Measurements from ENCODE around the gene DIAPH2. TPM values are rescaled to one million over a fixed set of nuclear protein-coding genes. Genes with fewer than 3 reads are reported as not detected.

The DIAPH2 gene
- total RNA-seq, 1 donor from 2014 or later = 12.3 TPM

- no peaks in the 10 kb centered on the region for H3K27me3 ChIP-seq (ENCODE audit: control insufficient read depth, insufficient read depth, low read length)
- no peak overlapping the region for H3K4me3 ChIP-seq (ENCODE audit: low read depth, low read length)
- TF ChIP-seq, protein P1, sequence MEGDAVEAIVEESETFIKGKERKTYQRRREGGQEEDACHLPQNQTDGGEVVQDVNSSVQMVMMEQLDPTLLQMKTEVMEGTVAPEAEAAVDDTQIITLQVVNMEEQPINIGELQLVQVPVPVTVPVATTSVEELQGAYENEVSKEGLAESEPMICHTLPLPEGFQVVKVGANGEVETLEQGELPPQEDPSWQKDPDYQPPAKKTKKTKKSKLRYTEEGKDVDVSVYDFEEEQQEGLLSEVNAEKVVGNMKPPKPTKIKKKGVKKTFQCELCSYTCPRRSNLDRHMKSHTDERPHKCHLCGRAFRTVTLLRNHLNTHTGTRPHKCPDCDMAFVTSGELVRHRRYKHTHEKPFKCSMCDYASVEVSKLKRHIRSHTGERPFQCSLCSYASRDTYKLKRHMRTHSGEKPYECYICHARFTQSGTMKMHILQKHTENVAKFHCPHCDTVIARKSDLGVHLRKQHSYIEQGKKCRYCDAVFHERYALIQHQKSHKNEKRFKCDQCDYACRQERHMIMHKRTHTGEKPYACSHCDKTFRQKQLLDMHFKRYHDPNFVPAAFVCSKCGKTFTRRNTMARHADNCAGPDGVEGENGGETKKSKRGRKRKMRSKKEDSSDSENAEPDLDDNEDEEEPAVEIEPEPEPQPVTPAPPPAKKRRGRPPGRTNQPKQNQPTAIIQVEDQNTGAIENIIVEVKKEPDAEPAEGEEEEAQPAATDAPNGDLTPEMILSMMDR (IDR thresholded peaks at IDR 0.05; ENCODE audit: insufficient read depth, low read length, poor library complexity, severe bottlenecking) = no peak
- no peak for DNase-seq (ENCODE audit: low read depth)
- no peaks in the 10 kb centered on the region for H3K36me3 ChIP-seq (ENCODE audit: control insufficient read depth, insufficient read depth, low read length)
These were observed 441.4 kb downstream of the DIAPH2 start for GRCh38 chrX:97126020-97126419.

- no peaks in the 10 kb centered on the region for H3K27me3 ChIP-seq (ENCODE audit: control insufficient read depth, insufficient read depth, low read length)
- DNase-seq (ENCODE audit: low read depth) = peak; percentile 14
- TF ChIP-seq, protein P1 (IDR thresholded peaks at IDR 0.05; ENCODE audit: insufficient read depth, low read length, poor library complexity, severe bottlenecking) = no peak
- H3K36me3 ChIP-seq (ENCODE audit: control insufficient read depth, insufficient read depth, low read length) = no peaks in the 10 kb centered on the region
- H3K4me3 ChIP-seq (ENCODE audit: low read depth, low read length) = no peak overlapping the region
These were observed 448.2 kb downstream of the DIAPH2 start for GRCh38 chrX:97132664-97133415.

GRCh38 chrX:97145934-97146333 is 461.3 kb downstream of the DIAPH2 start:
- TF ChIP-seq, protein P1 (IDR thresholded peaks at IDR 0.05; ENCODE audit: insufficient read depth, low read length, poor library complexity, severe bottlenecking) = no peak

GRCh38 chrX:97155816-97156215 is 471.2 kb downstream of the DIAPH2 start:
- TF ChIP-seq, protein P1 (IDR thresholded peaks at IDR 0.05; ENCODE audit: insufficient read depth, low read length, poor library complexity, severe bottlenecking) = no peak
- H3K27me3 ChIP-seq (ENCODE audit: control insufficient read depth, insufficient read depth, low read length) = no peaks in the 10 kb centered on the region
- no peak overlapping the region for H3K4me3 ChIP-seq (ENCODE audit: low read depth, low read length)
- H3K36me3 ChIP-seq (ENCODE audit: control insufficient read depth, insufficient read depth, low read length) = no peaks in the 10 kb centered on the region
- DNase-seq (ENCODE audit: low read depth) = no peak

More at GRCh38 chrX:97145934-97146333, 461.3 kb downstream of the DIAPH2 start:
- no peak for DNase-seq (ENCODE audit: low read depth)
- no peaks in the 10 kb centered on the region for H3K36me3 ChIP-seq (ENCODE audit: control insufficient read depth, insufficient read depth, low read length)
- no peaks in the 10 kb centered on the region for H3K27me3 ChIP-seq (ENCODE audit: control insufficient read depth, insufficient read depth, low read length)
- no peak overlapping the region for H3K4me3 ChIP-seq (ENCODE audit: low read depth, low read length)

- no peak for DNase-seq (ENCODE audit: low read depth)
- Histone ChIP-seq H3K36me3 (ENCODE audit: control insufficient read depth, insufficient read depth, low read length) (no peaks in the 10 kb centered on the region), H3K4me3 (ENCODE audit: low read depth, low read length) (no peak overlapping the region), H3K27me3 (ENCODE audit: control insufficient read depth, insufficient read depth, low read length) (no peaks in the 10 kb centered on the region)
- TF ChIP-seq, protein P1 (IDR thresholded peaks at IDR 0.05; ENCODE audit: insufficient read depth, low read length, poor library complexity, severe bottlenecking) = no peak
These were observed 473.6 kb downstream of the DIAPH2 start for GRCh38 chrX:97158269-97158668.
